GM19023 (cell line): Measurements from ENCODE around the gene MCF2L2.

Source experiments
- ATAC-seq: cut with Tn5 transposase; IDR thresholded peaks from one replicate; pipeline ENCODE4 v1.9.1; 2021; ENCODE audit warnings: mild to moderate bottlenecking, moderate library complexity; ENCODE audit not compliant: unreplicated experiment

Gene MCF2L2

DNA sequence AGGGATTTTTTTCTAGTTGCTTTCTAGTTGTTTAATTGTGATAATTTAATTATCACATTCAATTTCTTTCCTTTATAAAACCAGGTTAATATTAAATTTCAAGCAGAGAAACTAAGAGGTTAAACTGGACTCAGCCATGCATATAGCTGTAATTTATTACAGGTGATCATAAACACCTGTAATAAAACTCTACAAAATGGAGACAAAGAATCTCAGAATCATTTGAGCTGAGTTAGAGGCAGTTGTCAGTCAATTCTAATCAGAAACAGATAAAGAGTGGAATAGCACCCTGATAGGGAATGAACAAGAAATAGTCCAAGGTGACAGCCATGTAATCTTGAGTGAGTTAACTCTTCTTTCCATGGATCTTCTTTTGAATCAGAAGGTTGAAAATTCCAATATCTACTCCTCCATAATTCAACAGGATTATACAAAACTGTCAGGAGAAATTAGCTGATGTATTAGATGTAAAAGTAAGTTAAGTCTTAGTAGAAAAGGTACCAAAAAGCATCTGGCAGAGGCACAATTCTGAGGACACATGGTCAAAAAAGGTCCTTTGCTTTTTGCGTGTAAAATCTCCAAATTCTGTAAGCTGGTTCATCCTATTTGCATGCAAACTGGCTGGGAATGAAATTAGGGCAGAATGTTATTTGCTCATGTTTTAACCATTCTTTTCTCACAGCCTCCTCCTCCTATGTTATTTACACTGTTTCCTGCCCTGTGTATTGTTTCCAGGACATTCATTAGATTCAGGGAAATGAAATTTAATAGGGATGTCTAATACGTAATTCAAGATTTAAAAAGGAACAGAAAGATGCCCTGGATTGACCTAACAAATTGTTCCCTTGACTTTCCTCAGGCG, 214.8 kb downstream of the MCF2L2 start:
- ATAC-seq: no peak

DNA sequence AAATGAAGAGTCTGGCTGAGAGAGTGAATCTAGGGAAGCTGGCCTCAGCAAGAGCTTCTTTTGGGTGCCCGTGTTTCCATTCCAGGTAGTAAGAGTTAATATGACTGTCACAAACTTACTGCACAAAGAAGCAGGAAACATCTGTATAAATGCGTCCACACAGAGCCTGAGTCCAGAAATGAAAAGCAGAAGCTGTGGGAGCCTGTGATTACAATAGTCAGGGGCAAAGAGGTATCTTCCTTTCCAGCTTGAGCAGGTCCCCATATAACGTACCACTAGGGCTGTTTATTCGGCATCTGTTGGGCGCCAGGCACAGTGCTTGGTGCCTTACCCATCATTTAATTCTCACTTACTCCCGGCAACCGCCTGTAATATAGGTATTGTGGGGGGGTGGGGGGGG, 215.9 kb downstream of the MCF2L2 start:
- ATAC-seq: no peak

DNA sequence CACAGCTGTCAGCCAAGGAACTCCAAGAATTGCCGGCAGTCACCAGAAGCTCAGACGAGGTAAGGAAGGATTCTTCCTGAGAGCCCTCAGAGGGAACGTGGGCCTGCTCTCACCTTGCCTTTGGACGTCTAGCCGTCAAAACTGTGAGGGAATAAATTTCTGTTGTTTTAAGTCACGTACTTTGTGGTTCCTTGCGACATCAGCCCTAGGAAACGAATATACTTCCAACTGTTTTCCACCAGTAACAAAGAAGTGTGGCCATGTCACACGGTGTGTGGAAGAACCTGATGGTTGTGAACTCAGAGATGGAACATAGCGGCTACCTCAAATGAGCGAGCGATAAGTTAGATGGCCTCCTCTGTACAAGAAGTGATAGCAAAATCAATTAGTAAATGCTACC, 216.3 kb downstream of the MCF2L2 start:
- no peak for ATAC-seq

DNA sequence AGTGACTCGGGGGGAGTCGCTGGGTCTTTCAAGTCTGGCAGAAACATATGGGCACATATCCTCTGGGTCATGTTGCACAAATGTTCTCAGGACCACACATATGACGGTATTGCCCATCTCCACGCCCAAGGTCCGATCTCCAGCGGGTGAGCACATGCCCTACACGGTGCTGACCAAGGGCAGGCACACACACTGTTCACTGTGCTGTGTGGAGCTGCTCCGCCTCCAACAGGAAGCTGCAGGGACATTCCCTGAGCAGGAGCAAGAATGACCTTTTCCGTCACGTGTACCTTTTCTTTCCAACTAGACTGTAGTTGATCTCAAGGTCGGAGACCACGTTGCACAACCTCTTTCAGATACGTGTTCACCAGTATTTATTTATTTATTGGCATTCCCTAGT, 217.1 kb downstream of the MCF2L2 start:
- ATAC-seq: no peak

DNA sequence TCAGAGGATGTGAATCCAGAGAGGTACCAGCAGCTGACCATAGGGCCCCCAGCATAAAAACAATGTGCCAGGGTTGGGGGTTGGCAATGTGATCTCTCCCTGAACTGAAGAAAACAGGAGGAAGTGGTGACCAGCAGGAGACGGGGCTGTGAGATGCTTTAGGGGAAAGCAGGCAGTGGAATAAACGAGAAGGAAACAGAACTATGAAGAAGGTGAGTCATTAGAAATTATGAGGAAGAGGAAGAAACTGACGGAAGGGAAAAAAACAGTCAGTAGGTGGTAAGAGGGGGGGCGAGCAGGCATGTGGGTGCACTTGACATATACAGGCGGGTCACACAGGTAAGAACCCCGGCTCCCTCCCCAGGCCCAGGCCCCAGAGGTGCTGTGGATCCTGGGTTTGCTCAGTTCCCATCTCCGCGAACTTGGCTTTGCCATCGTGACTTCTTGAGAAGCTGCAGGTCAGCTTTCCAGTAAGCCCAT, 217.5 kb downstream of the MCF2L2 start:
- no peak for ATAC-seq

DNA sequence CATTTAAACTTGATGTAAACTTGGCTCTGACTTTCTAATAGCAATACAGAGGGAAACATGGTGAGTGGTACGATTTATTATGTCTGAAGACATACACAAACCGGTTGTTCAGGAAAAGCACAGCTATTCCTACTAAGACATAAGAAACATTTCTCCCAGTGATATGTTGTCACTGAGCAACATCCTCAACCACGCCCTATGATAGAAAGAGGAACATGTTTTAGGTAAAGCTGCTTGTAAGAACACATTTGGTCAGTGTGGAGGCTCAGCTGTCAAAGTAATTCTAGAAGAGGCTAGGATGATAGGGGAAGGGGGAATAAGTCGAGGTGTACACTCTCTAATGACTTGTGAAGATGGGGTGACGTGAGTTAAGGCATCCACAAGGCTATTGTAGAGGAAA, 218.1 kb downstream of the MCF2L2 start:
- no peak for ATAC-seq

DNA sequence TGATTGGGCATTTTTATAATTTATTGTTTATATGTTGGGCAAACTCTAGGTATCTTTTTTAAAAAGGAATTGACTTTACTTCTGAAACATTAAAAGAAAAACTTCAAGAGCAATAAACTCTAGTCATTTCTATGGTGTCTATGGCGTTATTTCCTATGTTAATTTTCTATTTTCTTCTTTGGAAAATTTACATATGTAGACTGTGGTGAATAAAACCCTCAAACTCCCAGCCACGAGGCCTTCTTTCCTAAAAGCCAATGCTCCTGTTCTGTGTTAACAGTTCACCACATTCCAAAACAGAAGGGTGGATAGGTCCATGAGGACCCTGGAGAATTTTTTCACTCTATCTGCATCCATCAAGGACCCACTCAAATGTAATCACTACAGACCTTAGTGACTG, 219.6 kb downstream of the MCF2L2 start:
- no peak for ATAC-seq

DNA sequence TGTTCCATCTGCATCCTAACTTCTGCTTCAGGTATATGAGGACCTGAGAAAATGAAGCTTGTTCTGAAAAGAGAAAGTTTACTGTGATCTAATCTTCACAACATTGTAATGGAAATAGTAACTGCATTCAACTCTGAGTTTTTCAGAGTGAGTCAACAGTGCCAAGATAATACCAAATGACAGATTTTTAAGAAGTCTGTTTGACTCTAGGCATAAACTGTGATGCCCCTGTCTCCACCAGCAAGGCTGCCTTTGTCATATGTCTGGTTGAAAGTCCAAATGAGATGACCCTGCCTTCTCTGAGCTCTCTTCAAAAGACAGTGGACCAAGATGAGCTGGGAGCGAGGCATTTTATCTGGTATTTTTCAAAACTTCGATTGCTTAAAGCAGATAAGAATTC, 220.2 kb downstream of the MCF2L2 start:
- ATAC-seq: no peak

DNA sequence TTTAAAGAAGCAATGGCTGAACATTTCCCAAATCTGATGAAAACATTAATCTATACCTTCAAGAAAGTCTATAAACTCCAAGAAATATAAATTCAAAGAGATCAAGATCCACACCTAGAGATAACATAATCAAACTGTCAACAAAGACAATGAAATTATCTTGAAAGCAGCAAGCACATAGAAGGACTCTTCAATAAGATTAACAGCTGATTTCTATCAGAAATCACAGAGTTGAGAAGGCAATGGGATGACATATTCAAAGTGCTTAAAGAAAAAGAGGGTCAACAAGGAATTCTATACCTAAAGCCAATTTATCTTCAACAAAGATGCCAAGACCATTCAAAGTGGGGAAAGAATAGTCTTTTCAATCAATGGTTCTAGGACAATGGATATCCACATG, 224.7 kb downstream of the MCF2L2 start:
- no peak for ATAC-seq

DNA sequence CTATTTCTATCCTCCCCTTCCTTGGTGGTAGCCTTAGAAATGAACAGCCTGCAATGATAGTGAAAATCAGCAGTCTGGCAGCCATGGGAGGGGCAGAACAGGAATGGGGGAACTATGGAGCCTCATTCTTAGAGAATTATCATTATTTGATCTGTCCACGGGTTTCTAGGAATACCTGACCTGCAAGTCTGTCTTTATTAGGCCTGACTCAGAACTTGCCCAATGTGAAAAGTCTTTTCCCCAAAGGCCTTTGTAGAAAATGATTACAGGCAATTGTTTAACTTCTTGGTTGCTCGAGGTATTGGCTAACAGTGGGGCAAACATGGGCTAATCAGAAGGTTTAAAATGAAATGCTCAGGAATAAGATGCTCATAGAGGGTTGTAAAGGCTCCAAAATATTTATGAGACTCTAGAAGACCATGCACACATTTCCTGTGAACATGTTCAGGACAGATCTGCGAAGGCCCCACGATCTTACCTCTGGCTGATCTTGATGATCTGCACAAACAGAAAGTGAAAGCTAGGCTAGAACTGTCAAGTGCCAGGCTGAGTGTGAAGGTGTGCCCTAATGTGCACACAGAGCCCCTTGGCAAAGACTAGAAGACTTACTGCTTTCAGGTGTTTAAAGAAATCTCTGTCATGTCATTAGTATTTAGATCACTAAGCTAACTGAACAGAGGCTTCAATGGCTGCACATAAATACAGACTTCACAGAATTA, 226.3 kb downstream of the MCF2L2 start:
- ATAC-seq: no peak

DNA sequence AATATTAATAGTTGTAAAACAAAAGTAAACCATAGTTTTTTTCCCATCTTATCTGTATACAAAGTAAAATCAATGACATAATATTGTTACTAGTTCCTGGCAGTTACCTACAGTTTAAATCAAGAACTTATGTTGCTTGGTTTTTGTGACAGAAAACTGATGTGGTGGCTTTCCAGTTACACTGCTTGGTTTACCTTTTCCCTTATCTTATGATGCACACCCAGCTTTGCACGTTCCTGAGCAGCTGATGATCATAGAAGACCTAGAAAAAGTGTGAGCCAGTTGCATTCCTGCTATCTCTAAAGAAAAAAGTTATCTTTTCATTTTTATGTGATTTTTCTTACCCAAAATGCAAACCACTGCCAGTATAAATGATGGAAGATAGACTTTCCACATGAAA, 229.5 kb downstream of the MCF2L2 start:
- no peak for ATAC-seq

DNA sequence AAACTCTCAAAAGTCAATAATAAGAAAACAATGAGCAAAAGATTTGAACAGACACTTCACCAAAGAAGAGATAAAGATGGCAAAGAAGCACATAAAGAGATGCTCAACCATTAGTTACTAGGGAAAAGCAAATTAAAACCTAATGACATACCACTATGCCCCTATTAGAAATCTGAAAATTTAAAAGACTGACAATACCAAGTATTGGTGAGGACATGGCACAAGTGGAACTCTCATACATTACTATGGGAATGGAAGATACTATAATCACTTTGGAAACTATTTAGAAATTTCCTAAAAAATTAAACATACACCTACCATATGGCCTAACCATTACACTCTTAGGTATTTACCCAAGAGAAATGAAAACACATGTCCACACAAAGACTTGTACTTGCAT, 230.7 kb downstream of the MCF2L2 start:
- ATAC-seq: no peak

DNA sequence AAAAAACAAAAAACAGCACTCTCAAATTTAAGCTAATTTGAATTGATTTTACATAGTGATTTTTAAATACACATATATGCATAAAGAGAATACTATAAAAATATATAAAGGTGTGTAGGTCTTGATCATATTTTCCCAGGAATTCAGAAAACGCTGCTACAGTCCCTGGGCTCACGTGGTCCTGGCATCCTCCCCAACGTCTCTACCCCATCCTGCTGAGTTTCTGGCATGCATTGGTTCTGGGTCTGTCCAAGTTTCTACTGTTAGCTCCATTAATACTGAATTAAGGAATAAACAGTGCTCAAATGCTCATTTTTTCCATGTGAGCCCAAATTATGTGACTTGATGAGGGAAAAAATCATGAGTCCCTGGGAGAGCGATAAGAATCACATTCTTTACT, 233.2 kb downstream of the MCF2L2 start:
- ATAC-seq: no peak

DNA sequence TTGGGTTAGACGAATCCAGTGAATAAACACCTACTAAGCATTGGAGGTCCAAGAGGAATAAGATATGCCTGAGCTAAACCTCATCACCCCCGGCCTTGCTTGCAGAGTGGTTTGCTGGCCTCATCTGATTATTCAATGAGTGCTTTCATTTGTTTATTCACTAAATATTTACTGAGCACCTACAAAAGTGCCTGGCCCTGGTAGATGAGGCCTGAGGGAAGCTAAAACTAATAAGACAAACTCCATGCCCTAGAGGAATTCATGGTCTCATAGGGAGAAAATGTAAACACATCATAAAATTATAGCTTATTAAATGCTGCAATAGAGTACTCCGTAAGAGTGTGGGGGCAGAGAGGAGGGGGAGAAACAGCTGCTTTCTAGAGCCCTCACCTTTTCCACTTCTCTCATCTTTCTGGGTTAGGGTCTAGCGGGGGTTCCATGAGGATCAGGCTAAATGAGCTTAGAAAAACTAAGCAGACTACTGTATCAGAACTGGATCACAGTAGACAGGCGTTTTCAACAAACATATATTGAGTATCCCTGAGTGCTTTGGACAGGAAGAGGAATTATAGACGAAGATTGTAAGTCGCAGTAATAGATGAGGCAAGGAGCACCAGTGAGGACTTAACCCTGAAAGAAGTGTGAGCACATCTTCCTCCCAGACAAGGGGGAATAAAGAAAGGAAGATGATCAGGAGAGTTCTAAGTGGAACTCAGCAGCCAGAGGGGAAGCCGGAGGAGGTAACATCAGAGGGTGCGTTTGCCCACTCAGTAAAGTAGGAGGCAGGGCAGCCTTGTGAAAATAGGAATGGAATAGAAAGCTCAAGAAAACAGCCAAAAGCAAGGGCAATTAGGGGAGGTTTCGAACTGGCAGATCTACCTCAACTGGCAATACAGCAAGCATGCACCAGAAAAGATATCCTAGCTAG, 234.4 kb downstream of the MCF2L2 start:
- ATAC-seq: no peak

DNA sequence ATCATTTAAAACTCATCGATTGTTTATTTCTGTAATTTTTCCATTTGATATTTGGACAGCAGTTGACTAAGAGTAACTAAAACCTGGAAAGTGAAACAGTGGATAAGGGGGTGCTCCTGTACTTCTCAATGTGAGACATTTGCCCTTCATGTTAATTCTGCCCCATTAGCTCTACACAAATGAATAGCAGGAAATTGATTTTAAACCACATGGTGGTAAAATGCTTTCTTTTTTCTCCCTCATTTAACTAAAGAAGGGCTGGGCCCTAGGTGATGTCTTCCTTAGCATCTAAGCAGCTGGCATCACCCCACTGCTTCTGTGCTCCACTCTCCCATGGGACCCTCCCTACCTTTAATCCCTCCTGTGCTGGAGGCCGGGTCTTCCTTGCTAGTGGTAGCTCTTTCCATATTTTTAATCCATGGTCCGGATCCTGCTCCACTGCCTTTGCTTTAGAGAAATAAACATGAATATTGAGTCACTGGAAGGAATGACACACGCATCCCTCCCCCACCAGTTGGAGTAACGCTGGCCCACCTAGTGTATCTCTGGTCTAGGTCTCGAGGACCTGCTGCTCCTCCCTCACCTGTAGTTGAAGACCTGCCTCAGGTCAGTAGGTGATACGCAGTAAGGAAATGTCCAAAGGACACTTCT, 235.6 kb downstream of the MCF2L2 start:
- no peak for ATAC-seq

DNA sequence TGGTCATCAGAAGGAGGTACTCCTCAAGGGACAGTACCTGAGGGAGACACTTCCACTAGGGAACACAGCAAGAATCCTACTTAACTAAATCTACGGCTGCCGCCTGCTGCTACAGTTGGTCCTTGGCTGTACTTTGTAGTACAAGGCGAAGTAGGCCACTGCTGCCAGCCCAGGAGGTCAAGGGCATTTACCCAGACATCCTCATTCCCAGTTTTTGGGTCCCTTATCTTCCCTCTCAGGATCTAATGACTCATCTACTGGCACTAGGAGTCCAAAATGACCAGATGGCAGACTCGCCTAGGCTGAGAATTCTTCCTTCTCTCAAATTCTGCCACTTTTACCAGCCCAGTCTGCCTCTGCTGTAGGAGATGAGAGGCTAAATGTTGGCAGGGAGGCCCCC, 238.8 kb downstream of the MCF2L2 start:
- ATAC-seq: no peak

DNA sequence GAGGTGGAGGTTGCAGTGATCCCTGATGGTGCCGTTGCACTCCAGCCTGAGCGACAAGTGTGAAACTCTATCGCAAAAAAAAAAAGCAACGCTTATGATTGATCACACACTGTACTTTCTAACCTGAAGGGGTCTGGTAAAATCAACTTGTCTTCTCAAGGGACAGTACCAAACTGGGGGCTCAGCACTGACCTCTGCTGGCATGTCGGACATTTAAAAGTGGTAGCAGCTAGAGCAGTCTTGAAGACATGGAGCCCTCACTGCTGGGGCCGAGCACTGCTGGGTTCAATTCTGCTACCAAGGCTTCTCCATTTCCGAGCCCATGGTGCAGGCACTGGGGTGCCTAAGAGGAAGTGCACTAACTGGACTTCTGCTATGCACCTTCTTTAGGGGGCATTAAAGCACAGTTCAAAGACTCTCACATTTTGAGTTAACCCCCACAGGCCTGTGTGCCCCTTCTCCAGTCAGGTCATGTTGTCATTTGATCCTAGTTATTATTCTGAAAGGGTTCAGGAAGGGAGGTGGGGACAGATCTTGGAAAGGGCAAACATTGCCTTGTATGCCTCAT, 239.4 kb downstream of the MCF2L2 start:
- ATAC-seq: no peak

DNA sequence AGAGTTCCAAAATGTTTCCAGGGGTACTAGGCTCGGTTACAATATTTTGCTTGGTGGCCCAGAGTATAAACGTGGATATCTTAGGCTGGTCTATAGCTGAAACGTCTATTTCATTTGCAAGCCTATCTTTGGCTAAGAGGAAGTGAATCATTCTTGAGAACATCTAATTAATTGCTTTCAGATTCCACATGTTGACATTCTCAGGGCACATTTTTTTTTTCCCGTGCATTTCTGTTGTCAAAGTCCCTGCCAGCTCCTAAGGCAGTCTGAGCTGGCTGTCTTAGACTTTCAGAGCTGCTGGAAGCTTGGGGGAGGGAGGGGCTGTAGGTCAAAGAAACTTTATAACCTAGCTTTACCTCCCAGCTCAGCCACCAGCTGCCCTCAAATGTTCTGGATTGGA, 242.7 kb downstream of the MCF2L2 start:
- ATAC-seq: no peak

DNA sequence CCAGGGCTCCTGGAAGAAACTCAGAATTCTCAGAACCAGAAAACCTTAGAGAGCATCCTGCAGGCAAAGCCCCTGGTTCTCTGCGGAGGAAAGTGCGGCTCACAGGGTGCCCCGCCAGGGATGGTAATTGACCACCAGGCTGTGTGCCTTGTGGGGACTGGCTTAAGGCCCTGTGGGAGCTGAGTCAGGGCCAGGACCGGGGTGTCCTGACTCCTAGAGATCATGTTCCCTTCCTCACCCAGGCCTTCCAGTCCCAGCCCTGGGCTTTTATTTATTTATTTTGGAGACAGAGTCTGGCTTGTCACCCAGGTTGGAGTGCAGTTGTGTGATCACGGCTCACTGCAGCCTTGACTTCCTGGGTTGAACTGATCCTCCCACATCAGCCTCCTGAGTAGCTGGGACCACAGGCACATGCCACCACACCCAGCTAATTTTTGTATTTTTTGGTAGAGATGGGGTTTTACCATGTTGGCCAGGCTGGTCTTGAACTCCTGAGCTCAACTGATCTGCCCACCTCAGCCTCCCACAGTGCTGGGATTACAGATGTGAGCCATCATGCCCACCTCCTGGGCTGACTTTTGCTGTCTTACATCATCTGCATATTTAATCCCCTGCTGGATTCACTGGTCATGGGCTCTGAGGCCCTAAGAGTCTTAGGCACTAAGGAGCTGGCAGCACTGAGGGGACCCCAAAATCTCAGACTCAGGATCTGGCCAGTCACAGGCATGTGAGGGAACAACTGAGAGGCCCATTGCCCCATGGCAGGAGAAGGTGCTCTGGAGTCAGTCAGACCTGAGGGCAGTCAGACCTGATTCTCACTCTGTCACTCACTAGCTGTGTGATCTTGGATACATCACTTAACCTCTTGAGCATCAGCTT, 245.4 kb downstream of the MCF2L2 start:
- no peak for ATAC-seq
